Cerebellar cortex (tissue), 1 donor: ENCODE data around the gene BBS1.
"Not testable (repeated sequence)": the region's sequence is repeated elsewhere in the genome, so short reads cannot be mapped to it uniquely, and the experiment has no call there.

Experiments used
- DNase-seq: peaks from one replicate; pipeline ENCODE4 v3.0.0-alpha.2; 2015; ENCODE audit warnings: low spot score

BBS1 gene

DNA sequence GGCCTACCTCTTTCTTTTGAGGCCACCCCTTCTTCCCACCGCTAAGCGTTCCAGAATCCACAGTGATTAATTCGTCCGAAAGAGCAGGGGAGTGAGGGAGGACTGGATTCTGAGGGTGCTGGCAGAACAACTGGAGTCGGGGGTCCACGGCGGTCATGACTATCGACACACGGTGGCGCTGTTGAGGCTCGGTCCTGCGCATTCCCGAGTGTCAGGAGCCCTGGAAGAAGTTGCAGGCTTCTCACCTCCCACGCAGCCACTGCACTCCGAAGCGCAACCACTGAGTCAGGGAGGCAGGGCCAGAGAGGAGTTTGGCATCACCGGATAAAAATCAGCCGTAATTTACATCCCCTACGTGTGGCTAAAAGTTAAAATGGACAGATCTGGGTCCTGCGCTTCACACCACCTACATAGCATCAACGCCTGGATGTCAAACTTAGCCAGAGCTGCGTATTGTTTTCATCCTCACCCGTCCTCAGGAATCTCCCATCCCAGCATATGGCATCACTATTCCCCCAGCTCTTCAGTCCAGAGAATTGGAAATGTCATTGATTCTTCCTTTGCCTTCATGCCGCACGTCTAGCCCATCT, 68.7 kb downstream of the BBS1 start:
- DNase-seq, result peak; percentile 75

DNA sequence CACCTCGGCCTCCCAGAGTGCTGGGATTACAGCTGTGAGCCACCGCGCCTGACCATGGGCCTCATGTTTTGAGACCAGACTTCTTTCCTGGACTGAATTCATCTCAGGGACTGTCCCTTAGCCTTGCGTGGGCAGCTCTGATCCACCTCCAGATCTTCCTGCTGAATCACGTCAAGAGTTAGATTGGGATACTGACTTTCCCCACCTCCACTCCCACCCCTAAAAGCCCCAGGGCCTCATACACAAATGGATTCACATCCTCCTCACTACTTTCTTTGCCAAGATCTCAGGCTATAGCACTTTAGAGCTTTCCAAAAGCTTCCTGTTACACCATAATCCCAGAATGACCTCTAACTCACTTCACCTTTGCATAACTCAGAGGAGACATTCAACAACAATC, 70.4 kb downstream of the BBS1 start:
- no peak for DNase-seq

DNA sequence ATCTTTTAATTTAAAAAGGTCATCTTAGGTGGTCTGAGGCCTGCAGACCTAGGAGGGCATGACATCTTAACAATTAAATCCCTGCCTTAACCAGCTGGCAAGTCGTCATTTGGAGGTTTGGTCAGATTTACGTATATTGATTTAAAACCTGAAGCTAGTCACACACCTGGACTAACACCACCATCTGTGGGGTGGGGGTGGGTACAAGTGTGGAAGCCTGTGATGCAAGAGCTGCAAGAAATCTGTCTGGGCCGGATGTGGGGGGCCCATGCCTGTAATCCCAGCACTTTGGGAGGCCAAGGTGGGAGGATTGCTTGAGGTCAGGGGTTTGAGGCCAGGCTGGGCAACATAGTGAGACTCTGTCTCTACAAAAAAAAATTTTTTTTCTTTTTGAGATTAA, 70.8 kb downstream of the BBS1 start:
- no peak for DNase-seq

DNA sequence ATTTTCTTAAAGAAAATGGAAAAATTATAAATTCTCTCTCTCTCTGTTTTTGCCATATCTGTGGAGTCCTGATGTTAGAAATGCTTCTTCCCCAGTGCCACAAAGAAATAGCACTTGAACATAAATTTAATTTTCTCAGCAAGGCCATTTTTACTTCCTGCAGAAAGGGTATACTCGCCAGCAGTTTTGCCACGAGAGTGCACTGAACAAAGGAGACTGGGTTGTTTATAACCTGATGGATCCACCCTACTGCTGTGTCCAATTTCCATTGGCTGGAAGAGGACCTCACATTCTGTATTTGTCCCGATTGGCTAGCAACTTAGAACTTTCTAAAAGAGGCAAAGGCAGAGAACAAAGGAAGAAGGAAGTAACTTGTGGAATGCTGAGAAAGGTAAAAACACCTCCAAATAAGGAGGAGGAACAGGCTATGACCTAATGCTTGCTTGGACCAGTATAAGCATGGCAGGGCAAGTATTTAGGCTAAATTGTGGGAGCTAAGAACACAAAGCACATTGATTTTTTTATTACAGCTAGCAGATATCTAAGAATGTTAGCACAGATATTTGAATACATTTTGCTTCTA, 72.2 kb downstream of the BBS1 start:
- DNase-seq, result not testable (repeated sequence)
